HepG2 (cell line): ENCODE measurements around the gene TKFC. TPM values are rescaled to one million over a fixed set of nuclear protein-coding genes. Genes with fewer than 3 reads are reported as not detected.

ENCODE experiments used
- ARID3A ChIP-seq: IDR thresholded peaks from 2 replicates; pipeline ENCODE4 v1.6.1; 2012; ENCODE audit warnings: low read depth, low read length, improper control_type of control experiment
- ARID4A ChIP-seq: sonication (generic); formaldehyde crosslinking; IDR thresholded peaks from 2 replicates; pipeline ENCODE4 v1.5.0; 2020; ENCODE audit warnings: mild to moderate bottlenecking, missing genetic modification reagents, borderline replicate concordance
- BATF2 ChIP-seq: sonication (generic); formaldehyde crosslinking; IDR thresholded peaks from 2 replicates; pipeline ENCODE4 v1.8.0; 2022; ENCODE audit warnings: mild to moderate bottlenecking, missing genetic modification reagents, moderate library complexity
- EP300 ChIP-seq, 3 experiments: sonication (generic) in 1 of 3; formaldehyde crosslinking in 1 of 3; IDR thresholded peaks; 2 replicates each; pipeline versions ENCODE4 v1.5.1 to v1.6.1; 2011 to 2020; ENCODE audit warnings: low read depth in 2 of 3, low read length in 2 of 3, borderline replicate concordance in 1 of 3, improper control_type of control experiment in 1 of 3, mild to moderate bottlenecking in 1 of 3, missing genetic modification reagents in 1 of 3, moderate library complexity in 1 of 3
- IRF2 ChIP-seq: IDR thresholded peaks from 2 replicates; pipeline ENCODE4 v1.6.1; 2018; ENCODE audit warnings: missing genetic modification reagents, missing compliant biosample characterization
- MTERF4 ChIP-seq: sonication (generic); formaldehyde crosslinking; IDR thresholded peaks from 2 replicates; pipeline ENCODE4 v1.8.0; 2023; ENCODE audit warnings: mild to moderate bottlenecking, missing genetic modification reagents
- NR2F1 ChIP-seq, 2 experiments: fragments of 450-650 bp in 1 of 2; formaldehyde crosslinking in 1 of 2; IDR thresholded peaks; 2 replicates each; pipeline versions ENCODE4 v1.5.0 to v1.6.1; 2016 to 2020; ENCODE audit warnings: mild to moderate bottlenecking in 1 of 2, missing compliant biosample characterization in 1 of 2, missing genetic modification reagents in 1 of 2, moderate library complexity in 1 of 2
- NR2F2 ChIP-seq: IDR thresholded peaks from 2 replicates; pipeline ENCODE4 v1.6.1; 2012; ENCODE audit warnings: low read depth, inconsistent platforms, borderline replicate concordance
- ONECUT2 ChIP-seq: sonication (generic); formaldehyde crosslinking; IDR thresholded peaks from 2 replicates; pipeline ENCODE4 v1.4.0; 2020; ENCODE audit warnings: missing genetic modification reagents
- PCBP2 ChIP-seq: fragments of 200-400 bp; formaldehyde crosslinking; optimal IDR thresholded peaks from 2 replicates; pipeline ENCODE3; 2018; ENCODE audit warnings: low read length, low read depth; ENCODE audit not compliant: poor library complexity, severe bottlenecking
- SOX6 ChIP-seq, 2 experiments: fragments of 450-650 bp in 1 of 2; sonication (generic) in 1 of 2; formaldehyde crosslinking in 1 of 2; IDR thresholded peaks; 2 replicates each; pipeline versions ENCODE4 v1.4.0 to v1.6.1; 2017 to 2020; ENCODE audit warnings: antibody characterized with exemption in 1 of 2, mild to moderate bottlenecking in 1 of 2, missing genetic modification reagents in 1 of 2
- ZC3H13 ChIP-seq: sonication (generic); formaldehyde crosslinking; IDR thresholded peaks from 2 replicates; pipeline ENCODE4 v1.8.1; 2023; ENCODE audit warnings: mild to moderate bottlenecking, missing genetic modification reagents, moderate library complexity
- ZNF687 ChIP-seq: sonication (generic); formaldehyde crosslinking; IDR thresholded peaks from 2 replicates; pipeline ENCODE4 v1.5.1; 2020; ENCODE audit warnings: mild to moderate bottlenecking, missing genetic modification reagents, moderate library complexity
- ZNF83 ChIP-seq: sonication (generic); formaldehyde crosslinking; IDR thresholded peaks from 2 replicates; pipeline ENCODE4 v1.4.0; 2020; ENCODE audit warnings: missing genetic modification reagents, mild to moderate bottlenecking, borderline replicate concordance
- ZNF879 ChIP-seq: sonication (generic); formaldehyde crosslinking; IDR thresholded peaks from 2 replicates; pipeline ENCODE4 v1.8.1; 2023; ENCODE audit warnings: missing genetic modification reagents
- polyA plus RNA-seq, 8 experiments: library from polyadenylated mRNA; depleted of rRNA in 3 of 8; stranded (reverse) in 7 of 8; unstranded in 1 of 8; fragments of >200 nt; fragmentation: Illumina TruSeq in 4 of 8; extraction: Trizol in 4 of 8; gene quantifications; 2 replicates each; pipeline versions ENCODE4 v1.2.1 to v1.2.3, GENCODE V29; 2011 to 2016; ENCODE audit warnings: low read depth in 4 of 8, missing spikeins in 1 of 8, mixed read lengths in 1 of 8; ENCODE audit not compliant: insufficient read depth in 1 of 8
- total RNA-seq, 5 experiments: library from RNA; depleted of rRNA; stranded (reverse); fragments of >200 nt; fragmentation: Illumina TruSeq; extraction: Trizol; gene quantifications; 2 replicates each; pipeline ENCODE4 v1.2.3, GENCODE V29; 2016; ENCODE audit warnings: low read depth in 1 of 5

TKFC gene
- total and polyA plus RNA-seq, 2 of the 13 experiments (the other 11 are each of a cell fraction or from before 2014, with no cell fraction given), result 147 to 197 TPM

- peak; percentile 17; the same call in 1 of the 2 replicates for TF ChIP-seq ZNF687 (CRISPR knock-in tag)
- no peak for TF ChIP-seq ZNF83 (CRISPR knock-in tag)
- no peak for TF ChIP-seq SOX6 (IDR thresholded peaks at IDR 0.05)
- TF ChIP-seq SOX6 (CRISPR knock-in tag; IDR thresholded peaks at IDR 0.05), result peak; percentile 77; the same call in 1 of the 2 replicates
- no peak for TF ChIP-seq BATF2 (CRISPR knock-in tag)
- no peak for TF ChIP-seq PCBP2
- no peak for TF ChIP-seq MTERF4 (CRISPR knock-in tag)
- no peak for TF ChIP-seq ONECUT2 (CRISPR knock-in tag)
- TF ChIP-seq NR2F1 (CRISPR knock-in tag; IDR thresholded peaks at IDR 0.05), result 0 out of 4 replicates have a peak, but pooled peaks of 1 of the 2 experiments have one; percentile 24
- TF ChIP-seq NR2F2, result peak; percentile 13; the same call in 1 of the 2 replicates
- peak in 1 of 2 experiments; percentile 59; a peak in 2 of 4 replicates for TF ChIP-seq EP300 (IDR thresholded peaks at IDR 0.05; ENCODE audit: low read depth in 2 of 2, low read length in 2 of 2)
- TF ChIP-seq EP300 (CRISPR knock-in tag; IDR thresholded peaks at IDR 0.05; ENCODE audit: borderline replicate concordance), result no peak; the same call in 1 of the 2 replicates
- TF ChIP-seq ARID3A, result peak; percentile 70; the same call in 1 of the 2 replicates
- peak; percentile 64; the same call in 1 of the 2 replicates for TF ChIP-seq IRF2
- no peak for TF ChIP-seq ZC3H13 (CRISPR knock-in tag)
- TF ChIP-seq ZNF879 (CRISPR knock-in tag), result no peak
- TF ChIP-seq ARID4A (CRISPR knock-in tag), result peak; percentile 81
These were observed 34.3 kb upstream of the TKFC start (continued) for GRCh38 chr11:61298663-61299244.
